K562 (cell line): ENCODE data around the gene NAA15. TPM values are rescaled to one million over a fixed set of nuclear protein-coding genes. Genes with fewer than 3 reads are reported as not detected.

ENCODE experiments used
- FOXJ3 ChIP-seq: sonication (generic); formaldehyde crosslinking; IDR thresholded peaks from 2 replicates; pipeline ENCODE4 v1.4.0; 2020; ENCODE audit warnings: mild to moderate bottlenecking, missing genetic modification reagents
- HNRNPH1 ChIP-seq: fragments of 200-400 bp; formaldehyde crosslinking; optimal IDR thresholded peaks from 2 replicates; pipeline ENCODE3; 2017; ENCODE audit warnings: low read depth, mild to moderate bottlenecking, low read length, moderate library complexity
- MCM7 ChIP-seq, 2 experiments: fragments of 450-650 bp; IDR thresholded peaks; 2 replicates each; pipeline ENCODE4 v1.6.1; 2016 to 2018
- PPARD ChIP-seq: fragments of 250-450 bp; sonication (Bioruptor Pico); IDR thresholded peaks from 2 replicates; pipeline ENCODE4 v1.8.0; 2022; ENCODE audit warnings: inconsistent platforms, mild to moderate bottlenecking, moderate library complexity
- RB1 ChIP-seq: fragments of 450-650 bp; IDR thresholded peaks from 2 replicates; pipeline ENCODE4 v1.6.1; 2017; ENCODE audit warnings: low read depth, mild to moderate bottlenecking
- ZNF23 ChIP-seq: fragments of 250-450 bp; sonication (Bioruptor Pico); IDR thresholded peaks from 2 replicates; pipeline ENCODE4 v1.4.0; 2020; ENCODE audit warnings: mild to moderate bottlenecking
- ZNF324 ChIP-seq: fragments of 250-450 bp; sonication (Bioruptor Pico); IDR thresholded peaks from 2 replicates; pipeline ENCODE4 v1.4.0; 2020; ENCODE audit warnings: mild to moderate bottlenecking
- ZNF507 ChIP-seq: conservative IDR thresholded peaks from 2 replicates; pipeline ENCODE4 v1.6.1; 2017; ENCODE audit warnings: missing genetic modification characterization, missing compliant biosample characterization
- polyA plus RNA-seq, 8 experiments: library from polyadenylated mRNA; depleted of rRNA in 4 of 8; stranded (reverse) in 5 of 8; unstranded in 3 of 8; fragments of >200 nt; fragmentation: Nextera tagmentation in 2 of 8; fragmentation: Illumina TruSeq in 1 of 8; extraction: Ambion mirVana in 2 of 8; extraction: Trizol in 1 of 8; gene quantifications; 2 replicates each; pipeline versions ENCODE4 v1.2.1 to v1.2.3, GENCODE V29; 2011 to 2014; ENCODE audit warnings: inconsistent platforms in 1 of 8, missing spikeins in 1 of 8
- total RNA-seq, 7 experiments: library from RNA; depleted of rRNA in 6 of 7; stranded (reverse); fragments of >200 nt in 6 of 7; fragmentation: Illumina TruSeq in 2 of 7; extraction: Trizol in 2 of 7; gene quantifications; 2 replicates each; pipeline versions ENCODE4 v1.2.1 to v1.2.3, GENCODE V29; 2011 to 2021; ENCODE audit warnings: low replicate concordance in 1 of 7
- TF ChIP-seq, protein P1 (sequence below): fragments of 250-450 bp; sonication (Bioruptor Pico); IDR thresholded peaks from 2 replicates; pipeline ENCODE4 v1.9.0; 2021; ENCODE audit warnings: mild to moderate bottlenecking, inconsistent platforms
- TF ChIP-seq, protein P2 (sequence below): IDR thresholded peaks from 3 replicates; pipeline ENCODE4 v1.6.1; 2011; ENCODE audit warnings: borderline replicate concordance, mild to moderate bottlenecking, moderate library complexity; ENCODE audit not compliant: insufficient read length; ENCODE audit errors: extremely low read depth
- TF ChIP-seq, protein P3 (sequence below), 2 experiments: fragments of 450-650 bp in 1 of 2; IDR thresholded peaks; 2 replicates each; pipeline ENCODE4 v1.6.1; 2011 to 2017; ENCODE audit warnings: low read depth in 2 of 2, antibody characterized with exemption in 1 of 2, borderline replicate concordance in 1 of 2, low read length in 1 of 2, mild to moderate bottlenecking in 1 of 2, mixed read lengths in 1 of 2; ENCODE audit not compliant: control insufficient read depth in 1 of 2
- TF ChIP-seq, protein P4 (sequence below): fragments of 450-650 bp; IDR thresholded peaks from 2 replicates; pipeline ENCODE4 v1.6.1; 2016; ENCODE audit warnings: borderline replicate concordance
- TF ChIP-seq, protein P5 (sequence below), 2 experiments: fragments of 450-650 bp in 1 of 2; sonication (generic) in 1 of 2; formaldehyde crosslinking; conservative IDR thresholded peaks; 2 replicates each; pipeline versions ENCODE4 v1.4.0 to v1.8.1; 2020 to 2022; ENCODE audit warnings: mild to moderate bottlenecking in 1 of 2, missing genetic modification reagents in 1 of 2

The NAA15 gene
- total and polyA plus RNA-seq, 9 of the 15 experiments (the other 6 are each of a cell fraction or from before 2014, with no cell fraction given) = 37.8 to 117 (median 63.2) TPM

DNA sequence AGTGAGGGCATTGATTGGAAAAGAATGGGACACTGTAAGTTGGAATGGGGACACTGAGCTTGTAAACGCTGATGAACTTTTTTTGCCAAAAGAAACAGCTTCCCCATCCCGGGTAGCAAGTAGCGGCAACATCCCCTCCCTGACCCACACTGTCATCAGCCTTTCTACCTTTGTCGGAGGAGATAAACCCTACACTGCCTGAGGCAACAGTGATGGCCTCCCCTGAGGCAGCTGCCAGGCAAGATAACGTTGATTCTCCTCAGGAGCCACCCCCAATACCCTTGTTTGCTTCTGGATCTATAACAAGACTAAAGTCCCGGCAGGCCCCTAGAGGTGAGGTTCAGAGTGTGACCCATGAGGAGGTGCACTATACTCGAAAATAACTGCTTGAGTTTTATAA lies 142.4 kb downstream of the NAA15 start (continued):
- TF ChIP-seq, protein P1, sequence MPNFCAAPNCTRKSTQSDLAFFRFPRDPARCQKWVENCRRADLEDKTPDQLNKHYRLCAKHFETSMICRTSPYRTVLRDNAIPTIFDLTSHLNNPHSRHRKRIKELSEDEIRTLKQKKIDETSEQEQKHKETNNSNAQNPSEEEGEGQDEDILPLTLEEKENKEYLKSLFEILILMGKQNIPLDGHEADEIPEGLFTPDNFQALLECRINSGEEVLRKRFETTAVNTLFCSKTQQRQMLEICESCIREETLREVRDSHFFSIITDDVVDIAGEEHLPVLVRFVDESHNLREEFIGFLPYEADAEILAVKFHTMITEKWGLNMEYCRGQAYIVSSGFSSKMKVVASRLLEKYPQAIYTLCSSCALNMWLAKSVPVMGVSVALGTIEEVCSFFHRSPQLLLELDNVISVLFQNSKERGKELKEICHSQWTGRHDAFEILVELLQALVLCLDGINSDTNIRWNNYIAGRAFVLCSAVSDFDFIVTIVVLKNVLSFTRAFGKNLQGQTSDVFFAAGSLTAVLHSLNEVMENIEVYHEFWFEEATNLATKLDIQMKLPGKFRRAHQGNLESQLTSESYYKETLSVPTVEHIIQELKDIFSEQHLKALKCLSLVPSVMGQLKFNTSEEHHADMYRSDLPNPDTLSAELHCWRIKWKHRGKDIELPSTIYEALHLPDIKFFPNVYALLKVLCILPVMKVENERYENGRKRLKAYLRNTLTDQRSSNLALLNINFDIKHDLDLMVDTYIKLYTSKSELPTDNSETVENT = no peak
- TF ChIP-seq PPARD (CRISPR knock-in tag) = no peak
- TF ChIP-seq, protein P2, sequence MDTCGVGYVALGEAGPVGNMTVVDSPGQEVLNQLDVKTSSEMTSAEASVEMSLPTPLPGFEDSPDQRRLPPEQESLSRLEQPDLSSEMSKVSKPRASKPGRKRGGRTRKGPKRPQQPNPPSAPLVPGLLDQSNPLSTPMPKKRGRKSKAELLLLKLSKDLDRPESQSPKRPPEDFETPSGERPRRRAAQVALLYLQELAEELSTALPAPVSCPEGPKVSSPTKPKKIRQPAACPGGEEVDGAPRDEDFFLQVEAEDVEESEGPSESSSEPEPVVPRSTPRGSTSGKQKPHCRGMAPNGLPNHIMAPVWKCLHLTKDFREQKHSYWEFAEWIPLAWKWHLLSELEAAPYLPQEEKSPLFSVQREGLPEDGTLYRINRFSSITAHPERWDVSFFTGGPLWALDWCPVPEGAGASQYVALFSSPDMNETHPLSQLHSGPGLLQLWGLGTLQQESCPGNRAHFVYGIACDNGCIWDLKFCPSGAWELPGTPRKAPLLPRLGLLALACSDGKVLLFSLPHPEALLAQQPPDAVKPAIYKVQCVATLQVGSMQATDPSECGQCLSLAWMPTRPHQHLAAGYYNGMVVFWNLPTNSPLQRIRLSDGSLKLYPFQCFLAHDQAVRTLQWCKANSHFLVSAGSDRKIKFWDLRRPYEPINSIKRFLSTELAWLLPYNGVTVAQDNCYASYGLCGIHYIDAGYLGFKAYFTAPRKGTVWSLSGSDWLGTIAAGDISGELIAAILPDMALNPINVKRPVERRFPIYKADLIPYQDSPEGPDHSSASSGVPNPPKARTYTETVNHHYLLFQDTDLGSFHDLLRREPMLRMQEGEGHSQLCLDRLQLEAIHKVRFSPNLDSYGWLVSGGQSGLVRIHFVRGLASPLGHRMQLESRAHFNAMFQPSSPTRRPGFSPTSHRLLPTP = no peak
- TF ChIP-seq MCM7 (IDR thresholded peaks at IDR 0.05) = no peak
- no peak for TF ChIP-seq ZNF324 (CRISPR knock-in tag)
- TF ChIP-seq, protein P3, sequence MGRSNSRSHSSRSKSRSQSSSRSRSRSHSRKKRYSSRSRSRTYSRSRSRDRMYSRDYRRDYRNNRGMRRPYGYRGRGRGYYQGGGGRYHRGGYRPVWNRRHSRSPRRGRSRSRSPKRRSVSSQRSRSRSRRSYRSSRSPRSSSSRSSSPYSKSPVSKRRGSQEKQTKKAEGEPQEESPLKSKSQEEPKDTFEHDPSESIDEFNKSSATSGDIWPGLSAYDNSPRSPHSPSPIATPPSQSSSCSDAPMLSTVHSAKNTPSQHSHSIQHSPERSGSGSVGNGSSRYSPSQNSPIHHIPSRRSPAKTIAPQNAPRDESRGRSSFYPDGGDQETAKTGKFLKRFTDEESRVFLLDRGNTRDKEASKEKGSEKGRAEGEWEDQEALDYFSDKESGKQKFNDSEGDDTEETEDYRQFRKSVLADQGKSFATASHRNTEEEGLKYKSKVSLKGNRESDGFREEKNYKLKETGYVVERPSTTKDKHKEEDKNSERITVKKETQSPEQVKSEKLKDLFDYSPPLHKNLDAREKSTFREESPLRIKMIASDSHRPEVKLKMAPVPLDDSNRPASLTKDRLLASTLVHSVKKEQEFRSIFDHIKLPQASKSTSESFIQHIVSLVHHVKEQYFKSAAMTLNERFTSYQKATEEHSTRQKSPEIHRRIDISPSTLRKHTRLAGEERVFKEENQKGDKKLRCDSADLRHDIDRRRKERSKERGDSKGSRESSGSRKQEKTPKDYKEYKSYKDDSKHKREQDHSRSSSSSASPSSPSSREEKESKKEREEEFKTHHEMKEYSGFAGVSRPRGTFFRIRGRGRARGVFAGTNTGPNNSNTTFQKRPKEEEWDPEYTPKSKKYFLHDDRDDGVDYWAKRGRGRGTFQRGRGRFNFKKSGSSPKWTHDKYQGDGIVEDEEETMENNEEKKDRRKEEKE (IDR thresholded peaks at IDR 0.05; ENCODE audit: borderline replicate concordance in 1 of 2, control insufficient read depth in 1 of 2, low read depth in 2 of 2, low read length in 1 of 2) = no peak
- peak; percentile 41; the same call in 1 of the 2 replicates for TF ChIP-seq RB1
- TF ChIP-seq, protein P4, sequence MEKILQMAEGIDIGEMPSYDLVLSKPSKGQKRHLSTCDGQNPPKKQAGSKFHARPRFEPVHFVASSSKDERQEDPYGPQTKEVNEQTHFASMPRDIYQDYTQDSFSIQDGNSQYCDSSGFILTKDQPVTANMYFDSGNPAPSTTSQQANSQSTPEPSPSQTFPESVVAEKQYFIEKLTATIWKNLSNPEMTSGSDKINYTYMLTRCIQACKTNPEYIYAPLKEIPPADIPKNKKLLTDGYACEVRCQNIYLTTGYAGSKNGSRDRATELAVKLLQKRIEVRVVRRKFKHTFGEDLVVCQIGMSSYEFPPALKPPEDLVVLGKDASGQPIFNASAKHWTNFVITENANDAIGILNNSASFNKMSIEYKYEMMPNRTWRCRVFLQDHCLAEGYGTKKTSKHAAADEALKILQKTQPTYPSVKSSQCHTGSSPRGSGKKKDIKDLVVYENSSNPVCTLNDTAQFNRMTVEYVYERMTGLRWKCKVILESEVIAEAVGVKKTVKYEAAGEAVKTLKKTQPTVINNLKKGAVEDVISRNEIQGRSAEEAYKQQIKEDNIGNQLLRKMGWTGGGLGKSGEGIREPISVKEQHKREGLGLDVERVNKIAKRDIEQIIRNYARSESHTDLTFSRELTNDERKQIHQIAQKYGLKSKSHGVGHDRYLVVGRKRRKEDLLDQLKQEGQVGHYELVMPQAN = no peak
- TF ChIP-seq, protein P5, sequence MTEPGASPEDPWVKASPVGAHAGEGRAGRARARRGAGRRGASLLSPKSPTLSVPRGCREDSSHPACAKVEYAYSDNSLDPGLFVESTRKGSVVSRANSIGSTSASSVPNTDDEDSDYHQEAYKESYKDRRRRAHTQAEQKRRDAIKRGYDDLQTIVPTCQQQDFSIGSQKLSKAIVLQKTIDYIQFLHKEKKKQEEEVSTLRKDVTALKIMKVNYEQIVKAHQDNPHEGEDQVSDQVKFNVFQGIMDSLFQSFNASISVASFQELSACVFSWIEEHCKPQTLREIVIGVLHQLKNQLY (CRISPR knock-in tag; conservative IDR thresholded peaks at IDR 0.05) = no peak
- no peak for TF ChIP-seq ZNF23
- no peak for TF ChIP-seq FOXJ3
- TF ChIP-seq ZNF507 (tag) = no peak
- TF ChIP-seq HNRNPH1 = no peak
